Neural progenitor cell (in vitro differentiated cells): Measurements from ENCODE around the gene MTHFS. TPM values are rescaled to one million over a fixed set of nuclear protein-coding genes. Genes with fewer than 3 reads are reported as not detected.

ENCODE experiments used
- DNase-seq: peaks from one replicate; pipeline ENCODE4 v3.0.0-alpha.2; 2016; ENCODE audit warnings: low spot score
- H2AFZ ChIP-seq: fragments of 200-600 bp; sonication (generic); replicated peaks from 2 replicates; pipeline ENCODE4 v1.6.1; 2016; ENCODE audit warnings: antibody characterized with exemption
- H3F3A ChIP-seq: fragments of 200-600 bp; sonication (generic); 2 replicates; pipeline ENCODE4 v1.6.1; 2016; ENCODE audit warnings: antibody characterized with exemption, low read depth
- H3K27ac ChIP-seq: fragments of 200-600 bp; sonication (generic); 2 replicates; pipeline ENCODE4 v1.5.1; 2016; ENCODE audit warnings: mild to moderate bottlenecking
- H3K27me3 ChIP-seq: fragments of 200-600 bp; sonication (generic); 2 replicates; pipeline ENCODE4 v1.6.1; 2016; ENCODE audit warnings: mild to moderate bottlenecking, moderate library complexity
- H3K36me3 ChIP-seq: fragments of 200-600 bp; sonication (generic); 2 replicates; pipeline ENCODE4 v1.5.1; 2016
- H3K4me1 ChIP-seq: fragments of 200-600 bp; sonication (generic); 2 replicates; pipeline ENCODE4 v1.6.1; 2016; ENCODE audit warnings: mixed run types
- H3K4me2 ChIP-seq: fragments of 200-600 bp; sonication (generic); 2 replicates; pipeline ENCODE4 v1.6.1; 2016
- H3K4me3 ChIP-seq: fragments of 200-600 bp; sonication (generic); 2 replicates; pipeline ENCODE4 v1.5.1; 2016
- H3K79me2 ChIP-seq: fragments of 200-600 bp; sonication (generic); 2 replicates; pipeline ENCODE4 v1.6.1; 2016; ENCODE audit warnings: low read depth
- H3K9ac ChIP-seq: fragments of 200-600 bp; sonication (generic); 2 replicates; pipeline ENCODE4 v1.6.1; 2016
- H3K9me3 ChIP-seq: fragments of 200-600 bp; sonication (generic); 2 replicates; pipeline ENCODE4 v1.5.1; 2016; ENCODE audit warnings: low read depth
- H4K20me1 ChIP-seq: fragments of 200-600 bp; sonication (generic); 2 replicates; pipeline ENCODE4 v1.6.1; 2016; ENCODE audit warnings: low read depth
- H3K27ac Mint-ChIP-seq: 3 replicates; pipeline ENCODE4 v1.8.0; 2021; ENCODE audit warnings: mixed read lengths
- H3K27me3 Mint-ChIP-seq: 2 replicates; pipeline ENCODE4 v1.8.0; 2022; ENCODE audit warnings: low read depth, mild to moderate bottlenecking, inconsistent platforms, moderate library complexity, mixed read lengths; ENCODE audit not compliant: insufficient read depth
- H3K36me3 Mint-ChIP-seq: 3 replicates; pipeline ENCODE4 v1.8.0; 2021; ENCODE audit warnings: mixed read lengths
- H3K4me1 Mint-ChIP-seq: 3 replicates; pipeline ENCODE4 v1.8.0; 2021; ENCODE audit warnings: mixed read lengths
- H3K4me3 Mint-ChIP-seq: 3 replicates; pipeline ENCODE4 v1.8.0; 2021; ENCODE audit warnings: mild to moderate bottlenecking, moderate library complexity, mixed read lengths
- H3K9me3 Mint-ChIP-seq: 3 replicates; pipeline ENCODE4 v1.8.0; 2020; ENCODE audit warnings: mixed read lengths
- EZH2 ChIP-seq: fragments of 200-600 bp; sonication (generic); IDR thresholded peaks from 2 replicates; pipeline ENCODE4 v1.6.1; 2017; ENCODE audit warnings: antibody characterized with exemption, mild to moderate bottlenecking, moderate library complexity
- EZH2phosphoT487 ChIP-seq: fragments of 200-600 bp; sonication (generic); IDR thresholded peaks from 2 replicates; pipeline ENCODE4 v1.6.1; 2017; ENCODE audit warnings: antibody characterized with exemption
- total RNA-seq: library from RNA; depleted of rRNA; stranded (reverse); fragments of >200 nt; gene quantifications from 2 replicates; pipeline ENCODE4 v1.2.3, GENCODE V29; 2015; ENCODE audit warnings: low replicate concordance
- TF ChIP-seq, protein P1 (sequence below): fragments of 200-600 bp; sonication (generic); IDR thresholded peaks from 2 replicates; pipeline ENCODE4 v1.5.1; 2017; ENCODE audit warnings: antibody characterized with exemption, mild to moderate bottlenecking

Gene MTHFS
- total RNA-seq, 1 donor from 2014 or later: 28.9 TPM

DNA sequence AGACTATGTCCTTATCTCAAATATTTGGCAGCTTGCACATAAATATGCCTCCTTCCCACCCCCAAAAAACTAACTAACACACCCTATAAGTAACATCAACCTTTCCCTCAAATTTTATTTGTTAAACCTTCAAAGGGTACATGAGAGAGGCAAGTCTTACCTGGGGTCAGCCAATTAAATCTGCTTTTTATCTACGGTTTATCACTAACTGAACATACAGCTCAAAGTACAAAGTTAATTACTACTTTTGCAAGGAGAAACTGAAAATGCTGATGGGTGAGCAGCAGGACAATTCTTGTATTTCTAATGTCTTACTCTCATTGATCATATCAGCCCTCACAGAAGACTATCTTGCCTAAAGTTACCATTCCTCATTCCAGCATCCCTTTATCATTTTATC, 34.6 kb downstream of the MTHFS start:
- no peak overlapping the region for H3K9ac ChIP-seq
- Mint-ChIP-seq H3K36me3 (peaks cover 15% of the 10 kb centered on the region), H3K9me3 (no peaks in the 10 kb centered on the region), H3K4me3 (no peak overlapping the region), H3K27me3 (no peaks in the 10 kb centered on the region), H3K27ac (no peak overlapping the region), H3K4me1 (no peaks in the 10 kb centered on the region)
- no peaks in the 10 kb centered on the region for H3K36me3 ChIP-seq
- no peak for DNase-seq
- peaks cover 17% of the 10 kb centered on the region for H3K79me2 ChIP-seq
- H3F3A ChIP-seq: no peaks in the 10 kb centered on the region
- H2AFZ ChIP-seq: no peak overlapping the region
- H3K9me3 ChIP-seq: no peaks in the 10 kb centered on the region
- no peaks in the 10 kb centered on the region for H4K20me1 ChIP-seq
- H3K27me3 ChIP-seq: no peaks in the 10 kb centered on the region
- H3K4me2 ChIP-seq: no peak overlapping the region
- H3K27ac ChIP-seq: no peak overlapping the region
- no peak for TF ChIP-seq EZH2phosphoT487
- no peak for TF ChIP-seq EZH2
- TF ChIP-seq, protein P1, sequence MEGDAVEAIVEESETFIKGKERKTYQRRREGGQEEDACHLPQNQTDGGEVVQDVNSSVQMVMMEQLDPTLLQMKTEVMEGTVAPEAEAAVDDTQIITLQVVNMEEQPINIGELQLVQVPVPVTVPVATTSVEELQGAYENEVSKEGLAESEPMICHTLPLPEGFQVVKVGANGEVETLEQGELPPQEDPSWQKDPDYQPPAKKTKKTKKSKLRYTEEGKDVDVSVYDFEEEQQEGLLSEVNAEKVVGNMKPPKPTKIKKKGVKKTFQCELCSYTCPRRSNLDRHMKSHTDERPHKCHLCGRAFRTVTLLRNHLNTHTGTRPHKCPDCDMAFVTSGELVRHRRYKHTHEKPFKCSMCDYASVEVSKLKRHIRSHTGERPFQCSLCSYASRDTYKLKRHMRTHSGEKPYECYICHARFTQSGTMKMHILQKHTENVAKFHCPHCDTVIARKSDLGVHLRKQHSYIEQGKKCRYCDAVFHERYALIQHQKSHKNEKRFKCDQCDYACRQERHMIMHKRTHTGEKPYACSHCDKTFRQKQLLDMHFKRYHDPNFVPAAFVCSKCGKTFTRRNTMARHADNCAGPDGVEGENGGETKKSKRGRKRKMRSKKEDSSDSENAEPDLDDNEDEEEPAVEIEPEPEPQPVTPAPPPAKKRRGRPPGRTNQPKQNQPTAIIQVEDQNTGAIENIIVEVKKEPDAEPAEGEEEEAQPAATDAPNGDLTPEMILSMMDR: no peak
- no peak overlapping the region for H3K4me3 ChIP-seq
- no peaks in the 10 kb centered on the region for H3K4me1 ChIP-seq

DNA sequence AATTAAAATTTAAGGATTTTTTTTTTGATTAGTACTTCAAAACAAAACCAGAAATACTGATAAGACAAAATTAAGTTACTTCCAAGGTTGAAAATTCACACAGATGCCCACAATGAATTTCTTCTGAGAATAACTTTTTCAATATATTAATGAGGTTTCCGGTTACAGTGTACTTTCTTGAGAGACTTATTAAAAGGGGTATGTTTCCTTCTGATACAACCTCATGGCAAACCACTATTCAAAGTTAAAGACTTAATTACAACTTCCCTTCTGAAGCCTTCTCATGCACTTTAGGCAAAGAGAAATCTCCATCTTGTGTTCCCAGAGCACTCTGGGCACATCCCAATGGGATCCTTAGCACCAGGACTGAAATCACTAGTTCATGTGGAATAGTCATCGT, 36.2 kb downstream of the MTHFS start:
- no peak overlapping the region for H3K27ac ChIP-seq
- H3K27me3 ChIP-seq: no peaks in the 10 kb centered on the region
- peaks cover 13% of the 10 kb centered on the region for H3K79me2 ChIP-seq
- TF ChIP-seq EZH2 (no peak), EZH2phosphoT487 (no peak)
- TF ChIP-seq, protein P1: no peak
- H2AFZ ChIP-seq: no peak overlapping the region
- Mint-ChIP-seq H3K27ac (no peak overlapping the region), H3K4me1 (no peaks in the 10 kb centered on the region), H3K36me3 (peaks cover 9% of the 10 kb centered on the region), H3K27me3 (no peaks in the 10 kb centered on the region), H3K9me3 (no peaks in the 10 kb centered on the region), H3K4me3 (no peak overlapping the region)
- no peaks in the 10 kb centered on the region for H3K36me3 ChIP-seq
- no peak overlapping the region for H3K4me3 ChIP-seq
- H3K9ac ChIP-seq: no peak overlapping the region
- no peaks in the 10 kb centered on the region for H4K20me1 ChIP-seq
- H3F3A ChIP-seq: no peaks in the 10 kb centered on the region
- DNase-seq: no peak
- no peaks in the 10 kb centered on the region for H3K9me3 ChIP-seq
- no peak overlapping the region for H3K4me2 ChIP-seq
- no peaks in the 10 kb centered on the region for H3K4me1 ChIP-seq

DNA sequence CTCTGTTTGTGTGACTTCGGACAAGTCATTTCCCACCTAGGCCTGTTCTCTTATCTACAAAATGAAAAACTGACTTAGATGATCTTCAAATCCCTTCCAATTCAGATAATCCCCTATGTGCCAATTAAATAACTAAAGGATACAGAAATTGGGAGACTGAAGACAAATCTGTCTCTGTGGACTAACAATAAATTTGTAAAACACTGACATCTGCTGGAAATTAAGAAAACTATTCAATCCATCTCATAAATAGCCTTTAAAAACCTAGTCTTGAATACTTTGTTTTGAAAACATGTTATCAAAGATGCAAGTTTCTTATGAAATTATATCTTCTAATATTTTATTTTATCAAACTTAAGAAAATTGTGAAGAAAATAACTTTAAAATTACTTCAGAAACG, 38.3 kb downstream of the MTHFS start:
- Histone ChIP-seq H2AFZ (no peak overlapping the region), H3K27me3 (no peaks in the 10 kb centered on the region), H3K79me2 (peaks cover 13% of the 10 kb centered on the region), H3K27ac (no peak overlapping the region), H3K4me2 (no peak overlapping the region), H4K20me1 (no peaks in the 10 kb centered on the region), H3K36me3 (no peaks in the 10 kb centered on the region), H3K4me3 (no peak overlapping the region), H3K9me3 (no peaks in the 10 kb centered on the region), H3K9ac (no peak overlapping the region), H3F3A (peaks cover 6% of the 10 kb centered on the region), H3K4me1 (no peaks in the 10 kb centered on the region)
- Mint-ChIP-seq H3K4me1 (peaks cover 3% of the 10 kb centered on the region), H3K9me3 (no peaks in the 10 kb centered on the region), H3K27ac (no peak overlapping the region), H3K36me3 (peaks cover 5% of the 10 kb centered on the region), H3K27me3 (no peaks in the 10 kb centered on the region), H3K4me3 (no peak overlapping the region)
- TF ChIP-seq EZH2phosphoT487 (no peak), EZH2 (no peak)
- TF ChIP-seq, protein P1: peak; percentile 30
- no peak for DNase-seq
